Measurements from ENCODE around the gene DCC. TPM values are rescaled to one million over a fixed set of nuclear protein-coding genes. Genes with fewer than 3 reads are reported as not detected.
"Not testable (repeated sequence)": the region's sequence is repeated elsewhere in the genome, so short reads cannot be mapped to it uniquely, and the experiment has no call there.

The DCC gene
- total RNA-seq, 2 donors from 2014 or later, result not detected

DNA sequence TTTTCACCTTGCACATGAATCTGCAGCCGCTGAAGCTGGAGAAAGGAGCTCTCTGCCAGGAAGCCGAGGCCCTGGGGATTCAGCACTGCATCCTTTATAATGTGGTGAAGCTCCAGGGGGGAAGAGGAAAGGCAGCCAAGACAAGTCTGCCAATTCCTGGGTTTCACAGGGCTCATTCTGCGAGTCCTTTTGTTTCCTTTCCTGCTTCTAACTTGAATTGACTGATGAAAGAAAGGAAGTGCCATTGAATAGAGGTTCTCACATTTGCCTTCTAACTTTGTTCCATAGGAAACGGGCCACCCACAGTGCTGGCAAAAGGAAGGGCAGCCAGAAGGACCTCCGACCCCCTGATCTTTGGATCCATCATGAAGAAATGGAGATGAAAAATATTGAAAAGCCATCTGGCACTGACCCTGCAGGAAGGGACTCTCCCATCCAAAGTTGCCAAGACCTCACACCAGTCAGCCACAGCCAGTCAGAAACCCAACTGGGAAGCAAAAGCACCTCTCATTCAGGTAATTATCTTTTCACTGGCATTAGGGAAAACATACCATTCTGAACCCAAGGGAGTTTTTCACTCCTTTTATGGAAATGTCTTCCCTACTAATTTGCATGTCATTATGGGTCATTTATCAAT is 1119.1 kb downstream of the DCC start:
- DNase-seq (ENCODE audit: low spot score in 2 of 2), result no peak

DNA sequence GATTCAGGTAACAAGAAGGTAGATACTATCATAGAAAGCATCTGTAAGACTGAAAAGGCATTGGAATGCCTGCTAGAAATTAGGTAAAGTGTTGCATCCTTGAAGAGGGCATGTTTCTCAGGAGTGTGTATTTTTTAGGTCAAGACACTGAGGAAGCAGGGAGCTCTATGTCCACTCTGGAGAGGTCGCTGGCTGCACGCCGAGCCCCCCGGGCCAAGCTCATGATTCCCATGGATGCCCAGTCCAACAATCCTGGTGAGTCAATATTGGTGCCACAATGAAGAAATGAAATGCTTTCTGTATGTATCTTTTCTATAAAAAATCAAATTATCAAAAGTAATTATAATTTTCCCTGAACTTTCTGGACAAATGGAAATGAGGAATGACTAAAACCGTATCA is 1127.8 kb downstream of the DCC start:
- DNase-seq (ENCODE audit: low spot score in 2 of 2) (no peak), ATAC-seq (no peak)
- peaks cover 0 to 8% of the 10 kb centered on the region in 2 donors for H3K9me3 Mint-ChIP-seq
- no peak overlapping the region for H3K27ac Mint-ChIP-seq
- no peaks in the 10 kb centered on the region for H3K36me3 Mint-ChIP-seq

More for the DNA sequence above, 1119.1 kb downstream of the DCC start:
- no peak for ATAC-seq
- H3K36me3 Mint-ChIP-seq, result no peaks in the 10 kb centered on the region
- H3K9me3 Mint-ChIP-seq, result peaks cover 0 to 5% of the 10 kb centered on the region in 2 donors
- H3K27ac Mint-ChIP-seq, result no peak overlapping the region

DNA sequence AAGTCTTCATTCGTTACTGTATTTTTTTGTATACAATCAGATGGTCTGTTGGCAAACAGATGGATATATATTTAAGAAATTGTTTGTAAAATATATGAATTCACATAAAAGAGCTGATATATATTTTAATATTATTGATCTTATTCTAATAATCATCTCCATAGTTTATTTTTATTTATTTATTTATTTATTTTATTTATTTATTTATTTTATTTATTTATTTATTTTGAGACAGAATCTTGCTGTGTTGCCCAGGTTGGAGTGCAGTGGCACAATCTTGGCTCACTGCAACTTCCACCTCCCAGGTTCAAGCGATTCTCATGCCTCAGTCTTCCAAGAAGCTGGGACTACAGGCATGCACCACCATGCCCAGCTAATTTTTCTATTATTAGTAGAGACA is 1128.2 kb downstream of the DCC start:
- not testable (repeated sequence) for H3K36me3 Mint-ChIP-seq; DNase-seq (ENCODE audit: low spot score in 2 of 2); ATAC-seq; H3K27ac Mint-ChIP-seq; H3K9me3 Mint-ChIP-seq

DNA sequence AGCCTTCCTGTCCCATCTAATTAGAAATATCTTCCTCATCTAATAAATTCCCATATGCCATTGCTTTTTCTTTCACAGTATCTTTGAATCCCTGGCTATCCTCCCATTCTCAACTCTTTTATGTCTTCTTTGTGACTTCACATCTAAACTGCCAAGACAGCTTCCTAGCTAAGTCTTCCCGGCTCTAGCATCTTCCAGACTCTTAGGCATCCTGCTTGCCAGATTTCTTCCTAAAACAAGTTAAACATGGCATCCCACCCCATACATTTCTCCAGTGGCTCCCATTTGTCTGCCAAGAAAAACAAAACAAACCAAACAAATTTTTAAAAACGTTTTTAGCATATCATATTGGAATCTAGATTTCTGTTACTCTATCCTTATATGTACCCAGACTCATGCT is 1132.5 kb downstream of the DCC start:
- ATAC-seq, result no peak
- no peak overlapping the region for H3K27ac Mint-ChIP-seq
- H3K9me3 Mint-ChIP-seq, result peaks cover 6 to 14% of the 10 kb centered on the region in 2 donors
- no peaks in the 10 kb centered on the region for H3K36me3 Mint-ChIP-seq
- no peak for DNase-seq (ENCODE audit: low spot score in 2 of 2)

DNA sequence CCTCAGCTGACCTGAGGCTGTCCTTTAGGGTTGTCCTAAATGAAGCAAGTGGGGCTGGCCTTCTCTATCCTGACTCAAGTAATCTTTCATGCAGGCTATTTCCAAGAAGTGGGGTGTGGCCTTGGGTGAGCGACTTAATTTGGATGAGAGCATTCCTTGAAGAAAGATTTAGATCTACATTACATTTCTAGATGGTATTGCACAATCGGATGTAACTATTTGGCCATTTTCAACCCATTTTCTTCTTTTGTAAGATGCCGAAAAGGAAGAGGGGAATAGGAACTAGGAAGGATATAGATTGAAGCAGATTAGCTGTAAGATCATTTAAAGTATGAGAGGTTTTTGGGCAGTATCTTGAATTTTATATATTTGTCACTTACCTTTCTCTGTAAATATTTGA is 1138.2 kb downstream of the DCC start:
- DNase-seq (ENCODE audit: low spot score in 2 of 2), result no peak
- Mint-ChIP-seq H3K27ac (no peak overlapping the region), H3K36me3 (no peaks in the 10 kb centered on the region), H3K9me3 (peaks cover 6 to 15% of the 10 kb centered on the region in 2 donors)
- no peak for ATAC-seq

DNA sequence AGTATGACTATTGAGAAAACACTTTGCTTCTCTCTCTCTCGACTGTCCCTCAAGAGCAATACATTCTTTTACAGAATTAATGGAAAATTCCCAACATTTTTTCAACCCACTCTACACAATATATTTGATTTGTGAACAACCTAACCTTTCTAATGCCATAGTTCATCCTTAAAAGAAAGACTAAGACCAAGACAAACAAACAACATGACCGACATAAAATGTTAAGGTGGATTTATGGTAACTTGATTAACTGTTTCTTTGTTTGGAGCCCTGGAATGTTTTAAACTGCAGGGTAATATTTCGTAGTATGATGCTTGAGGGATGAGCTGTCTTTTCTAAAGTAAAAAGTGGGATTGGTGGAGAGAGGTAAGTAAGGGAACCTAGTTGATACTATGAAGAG is 1146.3 kb downstream of the DCC start:
- Mint-ChIP-seq H3K9me3 (peaks cover 0 to 13% of the 10 kb centered on the region in 2 donors), H3K27ac (no peak overlapping the region), H3K36me3 (no peaks in the 10 kb centered on the region)
- DNase-seq (ENCODE audit: low spot score in 2 of 2) (no peak), ATAC-seq (no peak)

DNA sequence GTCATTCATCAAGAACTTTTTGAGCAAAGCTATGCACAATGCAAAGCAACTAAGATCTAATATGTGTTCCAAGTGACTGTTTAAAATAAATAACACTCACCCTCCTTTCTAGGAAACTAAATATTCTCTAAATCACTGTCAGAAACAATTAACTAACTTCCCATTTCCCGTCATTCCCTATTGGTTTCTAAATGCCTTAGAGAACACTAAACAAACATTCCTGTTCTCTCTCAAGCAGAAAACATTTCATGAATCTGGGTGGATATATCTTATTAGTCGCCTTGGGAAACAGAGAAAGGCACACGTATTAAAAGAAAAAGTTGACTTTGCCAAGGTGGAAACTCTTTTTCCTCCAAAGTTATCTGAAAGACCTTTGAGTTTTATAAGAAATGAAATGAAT is 1149.3 kb downstream of the DCC start:
- Mint-ChIP-seq H3K36me3 (no peaks in the 10 kb centered on the region), H3K9me3 (peaks cover 7 to 28% of the 10 kb centered on the region in 2 donors), H3K27ac (no peak overlapping the region)
- no peak for DNase-seq (ENCODE audit: low spot score in 2 of 2)
- no peak for ATAC-seq

DNA sequence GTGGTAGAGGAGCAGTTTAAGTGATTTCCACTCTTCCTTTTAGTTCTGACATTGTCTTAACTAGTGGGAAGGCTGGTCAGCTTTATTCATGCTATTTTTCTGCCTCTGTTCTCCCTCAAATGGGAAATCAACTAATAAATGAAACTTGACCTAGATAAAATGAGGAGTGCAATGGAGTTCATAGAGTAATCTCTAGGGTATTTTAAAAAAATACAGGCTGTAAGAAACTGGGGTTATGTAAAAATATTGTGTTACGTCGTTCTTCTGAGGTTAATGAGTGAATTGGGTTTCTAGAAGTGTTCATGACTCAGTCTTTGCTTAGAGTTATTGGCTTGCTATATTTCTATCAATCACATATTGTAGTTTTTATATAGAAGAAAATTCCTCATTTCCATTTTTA is 1150.0 kb downstream of the DCC start:
- H3K27ac Mint-ChIP-seq, result no peak overlapping the region
- H3K9me3 Mint-ChIP-seq, result peaks cover 7 to 29% of the 10 kb centered on the region in 2 donors
- DNase-seq (ENCODE audit: low spot score in 2 of 2), result no peak
- H3K36me3 Mint-ChIP-seq, result no peaks in the 10 kb centered on the region
- ATAC-seq, result no peak

DNA sequence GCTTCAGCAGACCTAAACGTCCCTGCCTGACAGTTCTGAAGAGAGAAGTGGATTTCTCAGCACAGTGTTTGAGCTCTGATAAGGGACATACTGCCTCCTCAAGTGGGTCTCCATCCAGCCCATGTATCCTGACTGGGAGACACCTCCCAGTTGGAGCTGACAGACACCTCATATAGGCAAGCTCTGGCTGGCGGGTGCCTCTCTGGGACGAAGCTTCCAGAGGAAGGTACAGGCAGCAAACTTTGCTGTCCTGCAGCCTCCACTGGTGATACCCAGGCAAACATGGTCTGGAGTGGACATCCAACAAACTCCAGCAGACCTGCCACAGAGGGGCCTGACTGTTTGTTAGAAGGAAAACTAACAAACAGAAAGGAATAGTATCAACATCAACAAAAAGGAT is 1156.0 kb downstream of the DCC start:
- DNase-seq (ENCODE audit: low spot score in 2 of 2) (no peak), ATAC-seq (no peak)
- H3K36me3 Mint-ChIP-seq, result no peaks in the 10 kb centered on the region
- H3K27ac Mint-ChIP-seq, result no peak overlapping the region
- H3K9me3 Mint-ChIP-seq, result peaks cover 12 to 16% of the 10 kb centered on the region in 2 donors

DNA sequence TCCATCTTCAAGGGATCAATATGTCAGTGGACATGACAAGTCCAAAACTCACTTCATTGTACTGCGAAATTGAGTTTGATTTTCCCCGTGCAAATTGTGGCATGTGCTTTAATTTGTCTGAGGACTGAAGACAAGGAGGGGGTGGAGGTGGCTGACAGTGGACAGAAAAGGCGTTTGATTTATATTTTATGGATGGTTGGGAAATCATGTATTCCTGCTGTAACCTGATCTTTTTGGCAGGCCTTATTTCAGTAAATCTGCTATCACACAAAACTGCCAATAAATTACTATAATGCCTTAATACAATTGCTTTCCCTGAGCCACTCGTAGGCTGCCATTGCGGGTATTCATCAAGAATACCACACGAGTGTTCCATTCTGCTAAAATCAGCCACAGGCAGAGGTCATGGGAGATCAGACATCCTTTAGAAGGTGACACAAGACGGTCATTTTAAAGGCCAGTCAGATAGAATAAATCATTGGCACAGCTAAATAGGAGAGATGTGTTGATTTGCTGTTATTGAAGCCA is 1164.0 kb downstream of the DCC start:
- ATAC-seq (no peak), DNase-seq (ENCODE audit: low spot score in 2 of 2) (no peak)
- Mint-ChIP-seq H3K36me3 (no peaks in the 10 kb centered on the region), H3K9me3 (peaks cover 5 to 6% of the 10 kb centered on the region in 2 donors), H3K27ac (no peak overlapping the region)

DNA sequence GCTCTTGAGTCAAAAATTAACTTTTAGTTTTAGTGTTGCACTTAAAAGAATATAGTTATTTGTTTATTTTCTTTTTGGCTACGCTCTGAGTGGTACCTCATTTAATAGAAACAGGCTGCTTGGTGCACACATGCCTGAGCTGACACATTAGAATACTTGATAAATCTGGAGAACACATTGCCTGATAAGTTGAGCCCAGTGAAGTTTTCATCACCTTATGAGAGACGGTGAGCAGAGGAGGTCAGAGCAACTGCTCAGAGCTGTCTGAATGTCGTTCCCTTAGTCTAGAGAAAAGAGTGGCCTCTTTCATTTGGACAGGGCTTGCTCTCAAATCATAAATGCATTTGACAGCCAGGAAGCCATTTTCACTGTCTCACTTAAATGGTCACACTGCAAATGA is 1168.5 kb downstream of the DCC start:
- H3K36me3 Mint-ChIP-seq, result no peaks in the 10 kb centered on the region
- no peak overlapping the region for H3K27ac Mint-ChIP-seq
- no peaks in the 10 kb centered on the region for H3K9me3 Mint-ChIP-seq

DNA sequence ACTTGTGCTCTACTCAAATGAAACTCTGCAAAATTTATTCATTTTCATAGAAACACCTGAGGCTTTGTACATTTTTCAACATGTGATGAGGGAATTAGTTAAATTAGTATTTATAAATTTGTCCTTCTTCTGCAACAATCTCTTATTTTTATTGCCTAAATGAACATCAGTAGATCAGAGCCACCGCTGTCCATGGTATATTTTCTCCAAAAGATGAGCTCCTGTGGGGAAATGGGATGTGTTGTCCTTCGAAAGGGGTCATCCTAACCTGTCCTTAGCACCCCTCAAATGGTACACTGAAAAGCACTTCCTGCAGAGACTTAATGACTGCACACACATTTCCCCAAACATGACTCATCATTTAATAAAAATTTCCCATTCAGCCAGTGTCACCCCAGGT is 1169.9 kb downstream of the DCC start:
- no peaks in the 10 kb centered on the region for H3K36me3 Mint-ChIP-seq
- DNase-seq (ENCODE audit: low spot score in 2 of 2) (no peak), ATAC-seq (no peak)
- no peaks in the 10 kb centered on the region for H3K9me3 Mint-ChIP-seq
- no peak overlapping the region for H3K27ac Mint-ChIP-seq

More for the DNA sequence above, 1168.5 kb downstream of the DCC start:
- DNase-seq (ENCODE audit: low spot score in 2 of 2), result no peak
- ATAC-seq, result no peak

DNA sequence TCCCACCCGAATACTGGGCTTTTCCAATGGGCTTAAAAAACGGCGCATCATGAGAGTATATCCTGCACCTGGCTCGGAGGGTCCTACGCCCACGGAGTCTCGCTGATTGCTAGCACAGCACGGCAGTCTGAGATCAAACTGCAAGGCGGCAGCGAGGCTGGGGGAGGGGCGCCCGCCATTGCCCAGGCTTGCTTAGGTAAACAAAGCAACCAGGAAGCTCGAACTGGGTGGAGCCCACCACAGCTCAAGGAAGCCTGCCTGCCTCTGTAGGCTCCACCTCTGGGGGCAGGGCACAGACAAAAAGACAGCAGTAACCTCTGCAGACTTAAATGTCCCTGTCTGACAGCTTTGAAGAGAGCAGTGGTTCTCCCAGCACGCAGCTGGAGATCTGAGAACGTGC is 1171.7 kb downstream of the DCC start:
- not testable (repeated sequence) for H3K27ac Mint-ChIP-seq; H3K36me3 Mint-ChIP-seq; DNase-seq (ENCODE audit: low spot score in 2 of 2); ATAC-seq; H3K9me3 Mint-ChIP-seq

DNA sequence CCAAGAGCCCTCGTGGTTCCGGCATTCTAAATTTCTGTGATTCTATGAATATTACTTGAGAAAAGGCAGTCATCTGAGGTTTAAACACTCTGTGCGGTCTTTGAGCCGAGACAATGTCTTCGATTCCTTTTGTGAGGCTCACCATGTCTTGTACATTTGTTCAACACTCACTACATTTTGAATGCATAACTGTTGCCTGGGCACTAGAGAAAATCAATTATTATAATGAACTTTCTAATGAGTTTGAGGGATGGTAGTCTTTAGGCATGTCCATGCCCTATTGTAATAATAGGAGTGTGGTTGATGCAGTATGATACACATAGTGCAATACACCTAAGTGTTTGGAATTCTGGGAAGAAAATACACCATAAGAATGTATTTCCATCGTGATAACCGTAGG is 1181.1 kb downstream of the DCC start:
- Mint-ChIP-seq H3K27ac (no peak overlapping the region), H3K9me3 (no peaks in the 10 kb centered on the region), H3K36me3 (peaks cover 0 to 4% of the 10 kb centered on the region in 2 donors)
- DNase-seq (ENCODE audit: low spot score in 2 of 2) (no peak), ATAC-seq (no peak)

DNA sequence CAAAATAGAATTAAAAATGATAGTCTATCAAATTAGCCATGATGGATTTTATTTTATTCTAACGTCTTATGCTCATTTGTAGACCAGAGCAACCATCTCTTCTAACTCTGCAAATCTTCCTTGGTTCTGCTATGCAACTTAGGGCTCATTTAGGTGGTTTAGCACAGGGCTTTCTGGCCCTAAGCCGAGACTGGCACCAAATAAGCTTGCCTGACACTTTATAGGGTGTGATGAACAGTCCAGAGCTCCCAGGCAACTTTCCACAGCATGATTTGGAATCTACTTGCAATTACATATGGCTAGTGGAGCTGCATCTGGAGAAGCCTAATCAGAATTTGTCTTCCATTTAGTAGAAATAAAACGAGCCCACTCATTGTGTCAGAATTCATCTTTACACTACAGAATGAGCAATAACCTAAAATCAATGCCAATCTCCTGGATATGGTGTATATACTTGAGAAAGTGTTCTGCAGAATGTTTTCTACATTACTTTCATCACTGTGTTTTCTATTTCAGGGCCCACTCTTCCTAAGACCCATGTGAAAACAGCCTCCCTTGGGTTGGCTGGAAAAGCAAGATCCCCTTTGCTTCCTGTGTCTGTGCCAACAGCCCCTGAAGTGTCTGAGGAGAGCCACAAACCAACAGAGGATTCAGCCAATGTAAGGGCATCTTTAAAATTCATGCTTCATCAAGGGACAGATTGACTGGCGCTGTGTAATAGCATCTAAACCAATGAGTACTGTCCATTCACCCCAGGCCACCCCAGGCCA is 1186.3 kb downstream of the DCC start:
- no peaks in the 10 kb centered on the region for H3K9me3 Mint-ChIP-seq
- DNase-seq (ENCODE audit: low spot score in 2 of 2) (no peak), ATAC-seq (no peak)
- H3K36me3 Mint-ChIP-seq, result peaks cover 0 to 4% of the 10 kb centered on the region in 2 donors
- no peak overlapping the region for H3K27ac Mint-ChIP-seq

DNA sequence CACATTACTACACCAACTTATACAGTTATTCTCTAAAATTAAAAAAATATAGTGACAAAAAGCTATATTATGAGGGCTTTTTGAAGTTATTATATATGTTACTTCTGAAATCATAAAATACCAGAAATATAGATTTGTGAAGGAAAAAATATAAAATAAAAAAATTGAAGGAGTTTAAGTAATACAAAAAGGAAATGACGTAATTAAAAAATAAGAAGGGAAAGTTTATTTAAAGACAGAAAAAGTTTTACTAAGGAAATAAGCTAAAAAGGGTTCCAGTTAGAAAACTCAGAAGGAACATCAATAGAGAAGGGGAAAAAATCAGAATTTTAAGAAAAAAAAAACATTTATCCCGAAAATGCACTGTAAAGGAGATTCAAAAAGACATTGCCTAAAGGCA is 1187.4 kb downstream of the DCC start:
- peaks cover 0 to 4% of the 10 kb centered on the region in 2 donors for H3K36me3 Mint-ChIP-seq
- no peak for ATAC-seq
- H3K27ac Mint-ChIP-seq, result no peak overlapping the region
- DNase-seq (ENCODE audit: low spot score in 2 of 2), result no peak
- no peaks in the 10 kb centered on the region for H3K9me3 Mint-ChIP-seq

DNA sequence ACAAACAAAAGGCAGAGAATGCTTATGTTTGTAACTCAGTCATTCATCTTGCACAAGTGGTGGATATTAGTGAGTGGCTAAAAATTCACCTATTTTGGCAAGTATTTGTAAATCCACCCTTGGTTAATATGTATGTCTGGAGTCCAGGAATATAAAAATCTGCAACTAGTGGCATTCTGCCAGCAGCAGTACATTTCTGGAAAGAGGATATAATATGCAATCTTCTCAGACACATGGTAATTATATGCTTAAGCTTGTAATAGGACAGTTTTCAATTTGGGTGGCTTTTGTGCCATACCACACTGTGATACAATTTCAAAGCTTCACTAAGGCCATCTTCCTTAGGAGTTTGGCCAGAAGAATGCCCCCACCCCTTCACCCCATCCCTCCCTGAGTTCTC is 1191.2 kb downstream of the DCC start:
- Mint-ChIP-seq H3K27ac (no peak overlapping the region), H3K9me3 (peaks cover 4 to 5% of the 10 kb centered on the region in 2 donors), H3K36me3 (no peaks in the 10 kb centered on the region)
- no peak for DNase-seq (ENCODE audit: low spot score in 2 of 2)
- no peak for ATAC-seq

DNA sequence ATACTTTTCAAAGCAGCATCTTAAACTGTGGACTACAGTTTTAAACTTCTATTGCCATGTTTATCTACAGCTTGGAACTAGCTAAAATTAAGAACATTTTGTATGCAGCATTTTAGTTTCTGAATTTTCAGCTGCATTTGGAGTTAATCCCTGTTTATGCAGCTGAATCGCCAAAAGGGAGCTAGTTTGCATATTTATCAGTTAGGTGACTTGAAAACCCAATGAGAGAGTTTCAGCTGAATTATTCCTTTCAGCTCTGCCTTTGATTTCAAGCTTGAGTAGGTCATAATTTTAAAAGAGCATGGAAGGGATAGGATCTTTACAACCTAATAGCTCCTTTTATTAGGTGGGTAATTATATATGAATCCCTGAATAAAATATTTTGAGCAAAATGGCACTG is 1191.9 kb downstream of the DCC start:
- Mint-ChIP-seq H3K36me3 (no peaks in the 10 kb centered on the region), H3K9me3 (peaks cover 4 to 5% of the 10 kb centered on the region in 2 donors), H3K27ac (no peak overlapping the region)
- no peak for ATAC-seq
- DNase-seq (ENCODE audit: low spot score in 2 of 2), result no peak

Measured in activated naive CD4-positive, alpha-beta T cell treated with anti-CD3 and anti-CD28 coated beads, Interleukin-2, amount 50 U/mL, for 72 hours (primary cell).